ENCODE results near the gene WDR91. TPM values are rescaled to one million over a fixed set of nuclear protein-coding genes. Genes with fewer than 3 reads are reported as not detected.

The WDR91 gene
- total RNA-seq, 1 donor from 2014 or later = 5.5 TPM

DNA sequence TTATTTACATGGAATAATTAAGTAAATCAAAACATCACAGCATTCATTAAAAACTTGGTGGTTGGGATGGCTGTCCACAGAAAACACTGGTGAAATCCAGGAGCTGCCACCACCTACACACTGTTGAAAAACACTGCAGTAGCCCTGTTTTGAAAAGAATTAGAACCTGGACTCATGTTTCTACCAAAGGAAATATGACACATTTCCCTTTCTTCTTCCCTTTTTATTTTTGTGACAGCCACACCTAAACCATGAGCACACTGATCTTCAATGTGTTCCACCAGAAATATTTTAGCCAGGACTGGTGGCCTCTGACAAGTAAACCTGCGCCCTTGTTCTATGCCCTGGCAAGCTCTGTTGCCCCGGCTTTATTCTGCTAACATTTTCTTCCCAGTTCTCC lies 60.2 kb downstream of the WDR91 start:
- Mint-ChIP-seq H3K4me1 (ENCODE audit: low read depth, unreplicated experiment) (peaks cover 2% of the 10 kb centered on the region), H3K36me3 (ENCODE audit: low read depth, unreplicated experiment) (peaks cover under 1% of the 10 kb centered on the region), H3K4me3 (ENCODE audit: unreplicated experiment) (no peak overlapping the region), H3K27me3 (ENCODE audit: low read depth, unreplicated experiment) (no peaks in the 10 kb centered on the region), H3K27ac (ENCODE audit: unreplicated experiment) (no peak overlapping the region), H3K9me3 (ENCODE audit: unreplicated experiment) (peaks cover 15% of the 10 kb centered on the region)
- H3K4me2 ChIP-seq (ENCODE audit: low read length) = no peak overlapping the region
- no peak overlapping the region for H3K9ac ChIP-seq (ENCODE audit: low read length)
- no peak overlapping the region for H3K27ac ChIP-seq (ENCODE audit: low read depth, low read length)
- no peak overlapping the region for H3K4me3 ChIP-seq (ENCODE audit: insufficient read depth, low read depth, low read length)
- no peaks in the 10 kb centered on the region for H3K9me3 ChIP-seq (ENCODE audit: insufficient read depth, low read depth, low read length)
- H4K20me1 ChIP-seq (ENCODE audit: insufficient read depth, low read length) = no peaks in the 10 kb centered on the region
- H3K27me3 ChIP-seq (ENCODE audit: insufficient read depth, low read length) = no peaks in the 10 kb centered on the region
- H3K36me3 ChIP-seq (ENCODE audit: insufficient read depth, low read length) = no peaks in the 10 kb centered on the region
- DNase-seq (ENCODE audit: low read depth) (no peak), FAIRE-seq (no peak)
- no peaks in the 10 kb centered on the region for H3K79me2 ChIP-seq (ENCODE audit: insufficient read depth, low read length)
- TF ChIP-seq EZH2 (IDR thresholded peaks at IDR 0.05; ENCODE audit: insufficient read depth, low read length) = no peak
- TF ChIP-seq, protein P1, sequence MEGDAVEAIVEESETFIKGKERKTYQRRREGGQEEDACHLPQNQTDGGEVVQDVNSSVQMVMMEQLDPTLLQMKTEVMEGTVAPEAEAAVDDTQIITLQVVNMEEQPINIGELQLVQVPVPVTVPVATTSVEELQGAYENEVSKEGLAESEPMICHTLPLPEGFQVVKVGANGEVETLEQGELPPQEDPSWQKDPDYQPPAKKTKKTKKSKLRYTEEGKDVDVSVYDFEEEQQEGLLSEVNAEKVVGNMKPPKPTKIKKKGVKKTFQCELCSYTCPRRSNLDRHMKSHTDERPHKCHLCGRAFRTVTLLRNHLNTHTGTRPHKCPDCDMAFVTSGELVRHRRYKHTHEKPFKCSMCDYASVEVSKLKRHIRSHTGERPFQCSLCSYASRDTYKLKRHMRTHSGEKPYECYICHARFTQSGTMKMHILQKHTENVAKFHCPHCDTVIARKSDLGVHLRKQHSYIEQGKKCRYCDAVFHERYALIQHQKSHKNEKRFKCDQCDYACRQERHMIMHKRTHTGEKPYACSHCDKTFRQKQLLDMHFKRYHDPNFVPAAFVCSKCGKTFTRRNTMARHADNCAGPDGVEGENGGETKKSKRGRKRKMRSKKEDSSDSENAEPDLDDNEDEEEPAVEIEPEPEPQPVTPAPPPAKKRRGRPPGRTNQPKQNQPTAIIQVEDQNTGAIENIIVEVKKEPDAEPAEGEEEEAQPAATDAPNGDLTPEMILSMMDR (IDR thresholded peaks at IDR 0.05; ENCODE audit: insufficient read depth, low read depth, low read length) = no peak
- no peak overlapping the region for H2AFZ ChIP-seq (ENCODE audit: low read depth, low read length)
- no peaks in the 10 kb centered on the region for H3K4me1 ChIP-seq (ENCODE audit: insufficient read depth, low read length)

DNA sequence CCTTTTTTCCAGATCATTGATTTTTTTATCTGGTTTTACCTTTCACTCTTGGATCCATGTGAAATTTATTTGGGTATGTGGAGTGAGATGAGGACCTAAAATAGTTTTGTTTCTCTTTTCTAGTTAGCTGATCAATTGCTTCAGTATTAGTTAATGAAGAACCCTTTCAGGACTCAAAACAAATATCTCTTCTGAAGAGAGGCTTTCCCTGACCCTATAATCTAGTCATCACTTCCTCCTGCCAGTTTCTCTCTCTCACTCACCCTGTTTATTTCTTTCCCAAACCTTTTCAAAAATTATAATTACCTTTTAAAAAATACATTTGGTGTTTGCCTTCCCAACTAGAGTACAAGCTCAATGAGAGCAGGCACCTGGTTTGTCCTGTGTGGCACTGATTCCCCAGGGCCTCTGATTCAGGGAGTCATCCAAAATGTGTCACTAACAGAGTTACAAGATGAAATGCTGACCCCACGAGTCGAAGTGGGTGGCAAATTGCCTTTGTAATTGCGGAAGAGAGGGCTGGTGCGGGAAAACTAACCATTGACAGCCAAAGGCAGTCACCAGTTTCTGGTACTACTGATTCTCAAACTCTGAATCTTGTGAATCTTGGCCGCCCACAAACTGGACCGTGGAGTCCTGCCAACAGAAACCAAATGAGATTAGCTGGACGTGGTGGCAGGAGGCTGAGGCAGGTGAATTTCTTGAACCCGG lies 61.1 kb downstream of the WDR91 start:
- no peak overlapping the region for H3K4me2 ChIP-seq (ENCODE audit: low read length)
- Mint-ChIP-seq H3K4me1 (ENCODE audit: low read depth, unreplicated experiment) (peaks cover 2% of the 10 kb centered on the region), H3K9me3 (ENCODE audit: unreplicated experiment) (peaks cover 9% of the 10 kb centered on the region), H3K4me3 (ENCODE audit: unreplicated experiment) (no peak overlapping the region), H3K27ac (ENCODE audit: unreplicated experiment) (no peak overlapping the region), H3K27me3 (ENCODE audit: low read depth, unreplicated experiment) (no peaks in the 10 kb centered on the region), H3K36me3 (ENCODE audit: low read depth, unreplicated experiment) (no peaks in the 10 kb centered on the region)
- TF ChIP-seq EZH2 (IDR thresholded peaks at IDR 0.05; ENCODE audit: insufficient read depth, low read length) = no peak
- TF ChIP-seq, protein P1 (IDR thresholded peaks at IDR 0.05; ENCODE audit: insufficient read depth, low read depth, low read length) = no peak
- no peaks in the 10 kb centered on the region for H3K79me2 ChIP-seq (ENCODE audit: insufficient read depth, low read length)
- H3K9ac ChIP-seq (ENCODE audit: low read length) = no peak overlapping the region
- no peaks in the 10 kb centered on the region for H3K27me3 ChIP-seq (ENCODE audit: insufficient read depth, low read length)
- H3K4me1 ChIP-seq (ENCODE audit: insufficient read depth, low read length) = no peaks in the 10 kb centered on the region
- H3K36me3 ChIP-seq (ENCODE audit: insufficient read depth, low read length) = no peaks in the 10 kb centered on the region
- no peak overlapping the region for H2AFZ ChIP-seq (ENCODE audit: low read depth, low read length)
- DNase-seq (ENCODE audit: low read depth) (no peak), FAIRE-seq (no peak)
- no peaks in the 10 kb centered on the region for H3K9me3 ChIP-seq (ENCODE audit: insufficient read depth, low read depth, low read length)
- no peak overlapping the region for H3K27ac ChIP-seq (ENCODE audit: low read depth, low read length)
- H4K20me1 ChIP-seq (ENCODE audit: insufficient read depth, low read length) = no peaks in the 10 kb centered on the region
- no peak overlapping the region for H3K4me3 ChIP-seq (ENCODE audit: insufficient read depth, low read depth, low read length)

Measured in astrocyte (in vitro differentiated cells and primary cell).